Renal pelvis (tissue), 4 donors: ENCODE data around the gene RNF111. TPM values are rescaled to one million over a fixed set of nuclear protein-coding genes. Genes with fewer than 3 reads are reported as not detected.
"Not testable (repeated sequence)": the region's sequence is repeated elsewhere in the genome, so short reads cannot be mapped to it uniquely, and the experiment has no call there.

ENCODE experiments used
- DNase-seq: peaks from one replicate; pipeline ENCODE4 v3.0.0-alpha.2; 2013
- polyA plus RNA-seq, 3 donors: library from polyadenylated mRNA; unstranded; fragments of 120-200 nt; gene quantifications; one replicate each; pipeline ENCODE4 v1.2.1, GENCODE V29; 2013; ENCODE audit not compliant: insufficient read length in 3 of 3

The RNF111 gene
- polyA plus RNA-seq, 3 donors: 38.9 to 44.6 (median 40.9) TPM

DNA sequence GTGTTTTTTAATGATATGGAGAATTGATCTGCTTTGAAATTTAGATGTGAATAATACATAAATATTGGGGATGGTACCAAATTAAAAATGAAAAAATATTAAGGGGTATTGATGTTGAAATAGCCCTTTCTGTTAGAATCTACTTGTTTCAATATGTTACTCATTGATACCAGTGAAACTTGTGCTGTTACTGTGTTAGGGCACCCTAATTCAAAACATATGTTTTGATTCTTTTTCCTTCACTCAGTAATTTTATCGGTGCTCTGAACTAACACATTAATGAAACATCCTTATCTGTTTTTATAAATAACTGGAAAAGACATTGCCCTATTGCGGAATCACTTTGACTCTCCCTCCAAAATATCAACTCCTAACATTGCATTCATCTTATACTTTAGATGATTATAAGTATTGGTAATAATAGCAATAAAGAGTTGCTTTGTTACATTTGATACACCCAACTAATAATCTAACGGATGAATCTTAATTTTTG, 65.5 kb downstream of the RNF111 start:
- DNase-seq: no peak

DNA sequence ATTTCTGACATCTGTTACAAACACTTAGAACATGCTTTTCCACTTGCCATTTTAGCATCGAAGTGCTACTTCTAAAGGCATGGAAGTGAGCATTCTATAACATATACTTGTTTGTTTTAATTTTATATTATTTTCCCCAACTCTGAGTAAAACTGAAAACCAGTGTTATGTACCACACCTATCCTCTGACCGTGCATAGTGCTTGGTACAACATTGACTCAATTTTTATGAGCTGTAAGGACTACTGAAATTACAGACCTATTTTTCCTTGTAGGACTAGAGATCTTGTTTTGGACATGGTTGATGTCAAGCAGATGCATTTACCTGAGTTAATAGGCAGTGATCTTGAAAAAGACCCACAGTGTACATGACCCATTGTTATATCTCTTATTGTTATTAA, 66.0 kb downstream of the RNF111 start:
- no peak for DNase-seq

DNA sequence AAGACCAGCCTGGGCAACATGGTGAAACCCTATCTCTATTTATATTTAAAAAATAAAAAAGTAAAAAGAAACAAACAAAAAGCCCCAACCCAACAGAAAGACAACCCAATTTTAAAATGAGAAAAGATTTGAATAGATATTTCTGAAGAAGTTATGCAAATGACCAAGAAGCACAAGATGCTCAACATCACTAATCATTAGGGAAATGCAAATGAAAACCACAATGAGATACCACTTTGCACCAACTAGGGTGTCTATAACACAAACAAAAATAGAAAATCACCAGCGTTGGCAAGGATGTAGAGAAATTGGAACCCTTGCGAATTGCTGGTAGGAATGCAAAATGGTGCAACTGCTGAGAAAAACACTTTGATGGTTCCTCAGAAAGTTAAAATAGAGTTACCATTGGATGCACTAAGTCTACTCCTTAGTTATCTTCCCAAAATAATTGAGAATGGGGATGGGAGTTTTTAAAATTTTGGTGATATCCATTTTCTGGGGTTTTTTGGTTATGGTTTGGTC, 71.7 kb downstream of the RNF111 start:
- DNase-seq: no peak

DNA sequence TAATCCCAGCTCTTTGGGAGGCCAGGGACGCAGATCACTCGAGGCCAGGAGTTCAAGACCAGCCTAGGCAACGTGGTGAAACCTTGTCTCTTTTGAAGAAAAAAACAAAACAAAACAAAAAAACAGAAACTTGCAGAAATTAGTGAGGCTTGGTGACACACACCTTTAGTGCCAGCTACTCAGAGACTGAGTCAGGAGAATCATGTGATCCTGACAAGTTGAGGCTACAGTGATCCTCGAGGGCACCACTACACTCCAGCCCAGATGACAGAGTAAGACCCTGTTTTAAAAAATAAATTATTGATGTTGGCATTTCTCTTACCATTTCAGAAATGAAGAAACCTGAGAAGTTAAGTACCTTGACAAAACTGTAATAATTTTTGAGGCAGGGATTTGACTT, 72.9 kb downstream of the RNF111 start:
- no peak for DNase-seq

DNA sequence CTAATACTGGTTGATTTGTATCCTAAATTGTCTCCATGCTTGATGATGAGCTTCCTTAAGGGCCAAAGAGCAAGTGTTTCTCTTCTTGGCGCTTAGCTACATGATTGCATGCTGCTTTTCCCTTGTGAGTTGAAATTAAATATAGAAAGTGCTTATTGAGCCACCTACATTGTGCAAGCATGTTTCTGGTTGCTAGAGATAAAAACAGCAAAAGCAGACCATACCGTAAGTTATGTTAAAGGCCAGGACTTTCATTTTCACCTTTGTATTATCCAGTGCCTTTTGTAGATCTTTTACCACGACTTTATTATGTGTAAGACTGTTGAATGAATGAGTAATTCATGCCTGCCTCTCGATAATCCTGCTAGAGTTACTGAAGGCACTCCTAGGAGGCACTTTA, 75.6 kb downstream of the RNF111 start:
- DNase-seq: no peak

DNA sequence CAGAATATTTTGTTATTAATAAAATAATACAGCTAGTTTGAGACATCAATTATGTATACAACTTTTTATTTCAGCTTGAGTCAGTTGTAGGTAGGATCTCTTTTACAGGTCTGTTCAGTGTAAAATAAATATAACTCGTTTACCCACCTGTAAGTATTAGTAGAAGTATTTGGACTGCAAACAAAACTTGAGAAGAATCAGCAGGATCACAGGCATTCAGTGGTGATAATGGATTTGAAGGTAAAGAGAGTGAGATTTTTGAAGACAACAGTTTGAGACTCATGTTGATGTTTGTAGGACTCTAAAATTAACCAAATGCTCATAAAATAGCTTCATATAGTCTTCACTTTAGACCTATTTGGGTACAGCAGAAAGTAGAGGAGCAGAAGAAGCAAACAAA, 82.0 kb downstream of the RNF111 start:
- no peak for DNase-seq

DNA sequence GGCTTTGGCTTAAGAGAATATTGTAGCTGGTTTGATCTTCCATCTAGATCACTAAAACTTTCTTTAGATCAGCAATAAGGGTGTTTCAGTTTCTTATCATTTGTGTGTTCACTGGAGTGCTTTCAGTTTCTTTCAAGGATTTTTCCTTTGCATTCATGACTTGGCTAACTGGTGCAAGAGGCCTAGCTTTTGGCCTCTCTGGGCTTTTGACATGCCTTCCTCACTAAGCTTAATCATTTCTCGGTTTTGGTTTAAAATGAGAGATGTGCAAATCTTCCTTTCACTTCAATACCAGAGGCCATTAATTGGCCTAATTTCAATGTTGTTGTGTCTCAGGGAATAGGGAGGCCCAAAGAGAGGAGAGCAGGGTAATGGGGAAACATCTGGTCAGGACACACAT, 87.1 kb downstream of the RNF111 start:
- DNase-seq: no peak

DNA sequence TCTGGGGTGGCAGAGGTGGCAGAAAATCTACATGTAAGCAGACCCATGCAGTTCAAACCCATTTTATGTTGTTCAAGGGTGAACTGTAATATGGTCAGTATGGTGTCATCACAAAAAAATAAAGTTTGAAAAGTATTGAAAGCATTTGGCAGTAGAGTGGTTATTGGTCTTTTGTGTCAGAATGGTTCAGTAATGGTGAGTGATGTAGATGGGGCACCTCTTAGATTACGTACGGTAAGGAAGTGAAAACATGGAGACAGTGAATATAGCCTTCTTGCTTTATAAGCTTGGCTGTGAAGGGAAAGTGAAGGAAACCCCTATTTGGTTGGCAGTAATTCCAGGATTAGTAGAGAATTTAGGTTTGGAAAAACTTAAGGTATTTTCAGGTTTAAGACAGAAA, 100.3 kb downstream of the RNF111 start:
- no peak for DNase-seq

DNA sequence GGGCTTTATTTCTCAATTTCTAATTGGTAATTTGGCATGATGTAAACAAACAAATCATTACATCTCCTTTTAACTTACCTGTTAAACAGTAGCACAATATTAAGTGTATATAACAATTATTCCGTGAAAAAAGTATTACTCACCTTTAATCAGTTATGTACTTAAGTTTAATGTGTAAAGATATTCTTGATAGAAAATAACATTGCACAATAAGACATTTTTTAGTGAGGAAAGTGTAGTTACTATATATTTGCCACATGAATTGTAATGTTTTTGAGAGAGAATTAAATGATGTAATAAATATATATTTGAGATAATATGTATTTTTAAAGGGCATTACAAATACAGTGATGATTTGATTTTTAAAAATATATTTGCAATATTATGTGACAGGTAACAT, 106.6 kb downstream of the RNF111 start:
- no peak for DNase-seq

DNA sequence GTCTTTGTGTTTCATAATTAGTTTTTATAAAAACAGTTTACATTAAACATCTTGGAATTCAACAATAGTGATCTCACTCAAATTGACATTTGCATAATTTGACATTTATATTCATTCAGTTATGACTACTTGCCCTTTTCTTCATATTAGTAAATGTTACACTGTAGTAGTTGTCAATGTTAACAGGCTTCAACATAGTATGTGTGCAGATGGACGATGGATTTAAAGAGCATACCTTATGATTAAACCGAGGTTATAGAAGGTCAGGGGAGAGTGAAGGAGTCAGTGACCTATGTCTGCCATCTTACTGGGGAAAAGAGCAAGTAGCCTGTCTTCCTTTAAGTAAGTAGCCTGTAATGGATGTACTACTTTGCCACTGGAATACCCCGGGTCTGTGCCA, 109.0 kb downstream of the RNF111 start:
- no peak for DNase-seq

DNA sequence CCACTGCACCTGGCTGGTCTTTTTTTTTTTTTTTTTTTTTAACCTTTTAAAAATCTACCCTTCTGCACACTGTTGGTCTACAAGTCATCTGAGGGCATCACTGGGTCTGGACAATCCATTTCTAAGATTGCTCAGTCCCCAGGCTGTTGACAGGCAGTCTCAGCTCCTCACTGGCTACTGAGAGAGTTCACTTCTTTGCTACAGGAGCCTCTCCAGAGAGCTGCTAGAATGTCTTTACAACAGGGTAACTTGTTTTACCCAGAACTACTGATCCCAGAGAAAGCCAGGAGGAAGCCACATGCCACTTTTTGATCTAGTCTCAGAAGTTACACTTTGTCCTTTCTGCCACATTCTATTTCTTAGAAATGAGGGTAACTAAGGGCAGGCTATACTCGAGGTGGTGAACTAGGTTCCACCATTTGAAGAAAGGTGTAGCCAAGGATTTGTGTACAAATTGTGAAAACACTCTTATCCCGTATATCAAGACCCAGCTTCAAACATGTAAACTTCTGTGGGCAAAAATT, 111.8 kb downstream of the RNF111 start:
- no peak for DNase-seq

DNA sequence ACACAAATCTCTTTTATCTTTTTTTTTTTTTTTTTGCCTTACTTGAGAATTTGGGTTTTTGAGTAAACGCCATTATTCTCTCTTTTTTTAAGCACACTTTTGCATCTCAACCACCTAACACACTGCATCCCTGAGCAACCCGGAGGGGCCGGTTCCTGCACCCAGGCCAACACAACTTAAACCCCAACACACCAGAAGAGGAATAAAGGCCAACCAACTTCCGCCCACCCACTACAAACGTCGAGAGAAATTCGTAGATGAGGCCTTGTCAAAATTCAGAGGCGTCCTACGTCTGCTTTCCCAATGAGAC, 117.1 kb downstream of the RNF111 start:
- no peak for DNase-seq

DNA sequence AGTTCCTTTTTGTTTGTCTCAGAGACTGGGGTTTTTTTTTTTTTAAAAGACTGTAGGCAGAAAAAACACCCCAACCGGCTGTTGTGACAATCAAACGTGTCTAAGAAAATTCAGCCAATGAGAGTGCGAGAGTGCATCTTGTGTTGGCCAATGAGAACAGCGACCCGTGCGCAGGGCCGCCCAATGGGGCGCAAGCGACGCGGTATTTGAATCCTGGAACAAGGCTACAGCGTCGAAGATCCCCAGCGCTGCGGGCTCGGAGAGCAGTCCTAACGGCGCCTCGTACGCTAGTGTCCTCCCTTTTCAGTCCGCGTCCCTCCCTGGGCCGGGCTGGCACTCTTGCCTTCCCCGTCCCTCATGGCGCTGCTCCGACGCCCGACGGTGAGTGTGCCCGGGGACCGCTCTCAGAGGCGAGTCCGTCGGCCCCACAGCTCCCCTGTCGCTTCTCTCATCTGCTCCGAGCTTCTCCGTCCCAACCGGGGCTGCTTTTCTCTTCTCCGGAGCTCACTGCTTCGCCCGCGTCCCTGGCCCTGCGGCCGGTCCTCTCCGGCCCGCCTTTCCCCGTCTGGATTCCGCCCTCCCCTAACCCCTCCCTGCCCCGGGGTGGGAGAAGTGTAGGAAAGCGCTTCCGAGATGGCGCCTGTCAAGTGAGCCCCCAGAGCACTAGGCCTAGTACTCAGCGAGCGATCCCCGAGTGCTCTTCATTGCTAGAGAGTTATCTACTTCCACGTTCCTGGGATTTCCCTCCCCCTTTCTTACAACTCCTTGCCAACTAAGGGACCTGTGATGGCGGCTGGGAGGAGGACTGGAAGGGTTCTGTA, 117.7 kb downstream of the RNF111 start, which contains the start of gene CCNB2:
Gene CCNB2, plus strand, starts transcription at position 235 of the 821 bp plus-strand sequence. Its CDS starts 123 bp downstream, at position 358.
- DNase-seq: peak; percentile 93

DNA sequence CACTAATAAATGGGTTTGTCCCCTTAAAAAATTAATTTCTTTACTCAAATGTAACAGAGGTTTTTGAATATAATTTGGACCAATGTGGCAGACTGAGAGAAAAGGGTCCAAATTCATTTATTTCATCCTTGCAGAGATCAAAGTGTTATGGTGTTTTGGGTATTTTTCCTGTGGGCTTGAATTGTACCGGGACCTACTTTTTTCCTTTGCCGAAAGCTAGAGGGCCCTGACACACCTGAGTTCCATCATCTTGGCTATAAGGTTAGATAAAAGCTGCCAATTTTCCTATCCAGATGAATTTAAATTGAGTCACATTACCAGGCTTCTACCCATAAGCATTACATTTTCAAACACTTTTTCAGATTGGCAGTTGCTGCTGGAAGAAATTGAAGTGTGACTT, 118.4 kb downstream of the RNF111 start:
- peak; percentile 7 for DNase-seq

DNA sequence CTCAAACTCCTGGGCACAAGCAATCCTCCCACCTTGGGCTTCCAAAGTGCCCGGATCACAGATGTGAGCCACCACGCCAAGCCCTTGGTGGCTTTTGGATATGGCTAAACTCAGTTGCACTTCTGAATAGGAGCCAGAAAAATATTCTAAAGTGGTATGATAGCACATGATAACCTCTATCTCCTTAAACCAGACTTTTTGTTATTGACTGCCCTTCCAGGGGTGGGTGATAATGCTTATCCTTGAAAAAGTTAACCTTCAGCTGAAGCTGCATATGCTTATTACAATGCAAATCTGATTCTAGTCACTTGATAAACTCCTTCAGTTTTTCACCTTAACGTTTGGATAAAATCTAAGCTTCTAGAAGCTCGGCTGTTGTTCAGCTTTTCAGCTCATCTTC, 123.8 kb downstream of the RNF111 start:
- no peak for DNase-seq

DNA sequence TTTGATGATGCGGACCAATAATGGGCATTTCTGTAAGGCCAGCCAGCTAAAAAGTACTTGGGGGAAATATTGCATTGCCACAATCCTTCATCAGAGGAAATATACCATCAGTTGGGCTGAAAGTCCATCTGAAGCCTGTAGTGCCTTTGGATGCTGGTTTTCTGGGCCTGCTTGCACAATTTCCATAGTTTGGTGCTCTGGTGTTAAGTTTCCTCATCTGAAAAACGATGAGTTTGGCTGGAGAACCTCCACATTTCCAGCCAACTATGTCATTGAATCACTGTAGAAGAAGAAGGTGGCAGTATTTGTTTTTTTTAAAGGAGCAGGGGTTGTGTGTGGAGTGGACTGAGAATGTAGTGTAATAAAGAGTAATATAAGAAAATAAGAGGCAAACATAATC, 127.6 kb downstream of the RNF111 start:
- DNase-seq: no peak

DNA sequence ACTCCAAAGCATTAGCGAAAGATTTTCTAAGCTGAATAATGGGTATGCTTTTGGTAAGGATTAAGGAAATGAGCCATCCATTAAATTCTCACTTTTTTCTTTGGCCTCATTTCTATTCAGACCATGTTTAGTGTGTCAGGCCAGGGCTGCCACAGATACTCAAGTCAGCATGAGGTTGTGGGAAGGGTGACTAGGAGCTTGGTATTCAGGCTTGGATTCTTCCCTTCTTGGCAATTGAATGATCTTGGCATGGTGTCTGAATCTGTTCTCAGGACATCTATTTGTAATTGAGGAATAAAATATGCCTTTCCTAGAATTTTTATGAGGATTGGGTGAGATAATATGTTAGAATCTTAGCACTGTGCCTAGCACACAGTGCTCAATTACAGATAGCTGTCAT, 128.7 kb downstream of the RNF111 start:
- DNase-seq: no peak

DNA sequence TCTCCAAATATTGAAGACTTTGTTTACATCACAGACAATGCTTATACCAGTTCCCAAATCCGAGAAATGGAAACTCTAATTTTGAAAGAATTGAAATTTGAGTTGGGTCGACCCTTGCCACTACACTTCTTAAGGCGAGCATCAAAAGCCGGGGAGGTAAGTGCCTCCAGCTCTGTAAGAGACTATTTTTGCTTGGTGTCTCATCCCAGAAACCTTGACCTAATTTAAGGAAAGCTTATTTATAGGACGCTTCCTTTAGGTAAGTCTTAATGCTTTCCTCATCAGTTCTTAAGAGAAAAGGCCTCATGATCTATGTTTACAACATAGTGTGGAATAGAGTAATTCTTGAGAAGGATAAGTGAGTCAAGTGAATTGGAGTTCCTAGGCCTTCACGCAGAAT, 129.3 kb downstream of the RNF111 start:
- DNase-seq: no peak

DNA sequence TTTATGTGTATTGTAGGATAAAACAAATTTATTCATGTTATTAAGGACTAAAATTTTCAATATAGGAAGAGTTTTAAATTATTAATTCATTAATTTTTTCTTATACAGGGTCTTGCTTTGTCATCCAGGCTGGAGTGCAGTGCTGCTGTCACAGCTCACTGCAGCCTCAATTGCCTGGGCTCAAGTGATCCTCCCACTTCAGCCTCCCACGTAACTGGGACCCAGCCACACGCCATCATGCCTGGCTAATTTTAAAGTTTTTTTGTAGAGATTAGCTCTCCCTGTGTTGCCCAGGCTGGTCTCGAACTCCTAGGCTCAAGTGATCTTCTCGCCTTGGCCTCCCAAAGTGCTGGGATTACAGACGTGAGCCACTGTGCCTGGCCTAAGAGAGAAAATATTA, 132.2 kb downstream of the RNF111 start:
- DNase-seq: no peak

DNA sequence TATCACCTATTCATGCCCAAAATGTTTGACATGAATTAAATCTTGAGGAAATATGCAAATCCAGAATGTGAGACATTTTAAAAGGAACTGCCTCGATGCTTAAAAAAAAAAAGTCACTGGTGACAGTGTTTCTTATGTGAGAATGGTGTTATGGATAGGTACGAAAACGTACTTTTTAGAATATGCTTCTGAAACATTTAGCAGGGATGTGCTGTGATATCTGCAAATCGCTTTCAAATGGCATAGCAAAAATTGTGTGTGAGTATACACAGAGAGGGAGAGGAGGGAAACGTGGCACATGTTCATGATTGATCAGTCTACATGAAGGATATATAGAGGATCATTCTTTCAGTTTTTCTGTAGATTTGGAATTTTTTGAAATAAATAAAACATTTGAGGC, 133.5 kb downstream of the RNF111 start:
- DNase-seq: no peak

DNA sequence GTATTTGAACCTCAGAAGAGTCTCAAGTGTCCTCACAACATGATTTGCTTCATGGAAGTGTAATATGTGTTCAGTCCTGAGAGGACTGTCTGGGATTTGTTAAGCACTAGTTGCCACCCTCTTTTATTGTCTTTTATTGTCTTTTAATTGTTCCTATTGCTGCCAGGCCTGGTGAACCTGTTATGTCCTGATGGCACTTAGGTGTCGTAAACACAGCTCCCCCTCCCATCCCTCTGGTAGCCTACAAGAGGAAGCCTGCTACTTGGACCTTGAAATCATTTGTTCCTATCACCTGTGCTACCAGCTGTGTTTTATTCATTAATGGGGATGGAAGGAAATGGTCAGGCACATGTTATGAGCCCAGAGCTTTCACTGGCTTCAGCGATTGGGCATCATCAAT, 136.8 kb downstream of the RNF111 start:
- DNase-seq: no peak

DNA sequence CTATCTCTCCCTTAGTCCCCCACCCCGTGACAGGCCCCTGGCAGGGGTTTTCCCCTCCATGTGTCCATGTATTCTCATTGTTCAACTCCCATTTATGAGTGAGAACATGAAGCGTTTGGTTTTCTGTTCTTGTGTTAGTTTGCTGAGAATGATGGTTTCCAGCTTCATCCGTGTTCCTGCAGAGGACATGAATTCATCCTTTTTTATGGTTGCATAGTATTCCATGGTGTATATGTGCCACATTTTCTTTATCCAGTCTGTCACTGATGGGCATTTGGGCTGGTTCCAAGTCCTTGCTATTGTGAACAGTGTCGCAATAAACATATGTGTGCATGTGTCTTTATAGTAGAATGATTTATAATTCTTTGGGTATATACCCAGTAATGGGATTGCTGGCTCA, 138.2 kb downstream of the RNF111 start:
- not testable (repeated sequence) for DNase-seq

DNA sequence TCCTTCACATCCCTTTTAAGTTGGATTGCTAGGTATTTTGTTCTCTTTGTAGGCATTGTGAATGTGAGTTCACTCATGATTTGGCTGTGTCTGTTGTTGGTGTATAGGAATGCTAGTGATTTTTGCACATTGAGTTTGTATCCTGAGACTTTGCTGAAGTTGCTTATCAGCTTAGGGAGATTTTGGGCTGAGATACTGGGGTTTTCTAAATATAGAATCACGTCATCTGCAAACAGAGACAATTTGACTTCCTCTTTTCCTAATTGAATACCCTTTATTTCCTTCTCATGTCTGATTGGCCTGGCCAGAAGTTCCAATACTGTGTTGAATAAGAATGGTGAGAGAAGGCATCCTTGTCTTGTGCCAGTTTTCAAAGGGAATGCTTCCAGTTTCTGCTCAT, 139.8 kb downstream of the RNF111 start:
- DNase-seq: not testable (repeated sequence)

DNA sequence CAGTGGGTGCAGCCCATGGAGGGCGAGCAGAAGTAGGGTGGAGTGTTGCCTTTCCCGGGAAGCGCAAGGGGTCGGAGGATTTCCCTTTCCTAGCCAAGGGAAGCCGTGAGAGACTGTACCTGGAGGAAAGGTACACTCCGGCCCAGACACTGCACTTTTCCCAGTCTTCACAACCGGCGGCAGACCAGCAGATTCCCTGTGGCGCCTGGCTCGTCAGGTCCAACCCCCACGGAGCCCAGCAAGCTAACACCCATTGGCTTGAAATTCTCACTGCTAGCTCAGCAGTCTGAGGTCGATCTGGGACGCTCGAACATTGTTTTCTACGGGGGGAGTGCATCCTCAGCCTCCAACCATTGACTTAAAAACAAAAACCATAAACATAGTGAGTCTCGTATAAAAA, 144.0 kb downstream of the RNF111 start:
- no peak for DNase-seq
